ENCODE results near the gene MAPKAP1.

DNA sequence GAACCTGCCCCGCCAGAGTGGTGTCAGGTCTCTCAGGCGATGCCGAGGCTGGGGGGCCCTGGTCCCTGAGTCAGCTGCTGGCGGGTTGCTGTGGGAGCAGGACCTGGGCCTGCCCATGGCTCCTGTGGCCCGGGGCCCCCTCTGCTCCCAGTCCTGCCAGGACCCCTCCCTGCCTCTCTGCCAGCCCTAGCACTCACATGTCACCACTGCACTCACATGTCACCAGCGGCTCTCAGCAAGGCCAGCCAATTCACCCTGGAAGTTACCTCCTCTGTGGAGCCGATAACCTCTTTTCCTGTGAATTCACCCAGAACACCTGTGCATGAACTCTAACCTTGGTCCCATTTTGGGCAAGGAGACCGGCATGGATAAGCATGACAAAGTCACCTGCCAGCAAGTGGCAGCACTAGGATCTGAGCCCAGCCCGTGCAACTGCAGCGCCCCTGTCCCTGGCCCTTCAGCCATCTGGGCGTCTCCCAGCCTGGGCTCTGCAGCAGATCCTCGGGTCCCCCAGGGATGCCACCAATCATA is 275.2 kb downstream of the MAPKAP1 start:
- TF ChIP-seq POLR2A (IDR thresholded peaks at IDR 0.05; ENCODE audit: low read length) (no peak), GATA1 (IDR thresholded peaks at IDR 0.05; ENCODE audit: low read depth, low read length) (no peak)
